ENCODE data around the gene TTLL7. TPM values are rescaled to one million over a fixed set of nuclear protein-coding genes. Genes with fewer than 3 reads are reported as not detected.

Gene TTLL7
- polyA plus RNA-seq, 3 donors, result 2.3 to 5.4 (median 3.9) TPM

GRCh38 chr1:83896299-83896698 is 102.6 kb downstream of the TTLL7 start:
- DNase-seq (ENCODE audit: low read depth in 3 of 3, low spot score in 2 of 3), result no peak

GRCh38 chr1:83889707-83890106 is 109.2 kb downstream of the TTLL7 start:
- no peak for DNase-seq (ENCODE audit: low read depth in 3 of 3, low spot score in 2 of 3)

GRCh38 chr1:83887483-83887882 is 111.4 kb downstream of the TTLL7 start:
- DNase-seq (ENCODE audit: low read depth in 3 of 3, low spot score in 2 of 3), result no peak

- no peak for DNase-seq (ENCODE audit: low read depth in 3 of 3, low spot score in 2 of 3)
Observed at GRCh38 chr1:83883979-83884378, 115.0 kb downstream of the TTLL7 start.

GRCh38 chr1:83882906-83883305 is 116.0 kb downstream of the TTLL7 start:
- DNase-seq (ENCODE audit: low read depth in 3 of 3, low spot score in 2 of 3), result no peak

GRCh38 chr1:83872515-83872914 is 126.4 kb downstream of the TTLL7 start:
- no peak for DNase-seq (ENCODE audit: low read depth in 3 of 3, low spot score in 2 of 3)

GRCh38 chr1:83864991-83865390 is 133.9 kb downstream of the TTLL7 start:
- DNase-seq (ENCODE audit: low read depth in 3 of 3, low spot score in 2 of 3), result no peak

- DNase-seq (ENCODE audit: low read depth in 3 of 3, low spot score in 2 of 3), result peak in 2 of 3 donors; percentile 52 to 53
Observed at GRCh38 chr1:83860490-83861221, 138.3 kb downstream of the TTLL7 start.

- no peak for DNase-seq (ENCODE audit: low read depth in 3 of 3, low spot score in 2 of 3)
Observed at GRCh38 chr1:83857716-83858115, 141.2 kb downstream of the TTLL7 start.

GRCh38 chr1:83857103-83857502 is 141.8 kb downstream of the TTLL7 start:
- peak in 2 of 3 donors; percentile 13 to 36 for DNase-seq (ENCODE audit: low read depth in 3 of 3, low spot score in 2 of 3)

- DNase-seq (ENCODE audit: low read depth in 3 of 3, low spot score in 2 of 3), result no peak
Observed at GRCh38 chr1:83856381-83856780, 142.6 kb downstream of the TTLL7 start.

- DNase-seq (ENCODE audit: low read depth in 3 of 3, low spot score in 2 of 3), result no peak
Observed at GRCh38 chr1:83854456-83854855, 144.5 kb downstream of the TTLL7 start.

GRCh38 chr1:83850834-83851233 is 148.1 kb downstream of the TTLL7 start:
- no peak for DNase-seq (ENCODE audit: low read depth in 3 of 3, low spot score in 2 of 3)

- no peak for DNase-seq (ENCODE audit: low read depth in 3 of 3, low spot score in 2 of 3)
Observed at GRCh38 chr1:83849191-83850061, 149.5 kb downstream of the TTLL7 start.

- DNase-seq (ENCODE audit: low read depth in 3 of 3, low spot score in 2 of 3), result no peak
Observed at GRCh38 chr1:83846138-83846537, 152.8 kb downstream of the TTLL7 start.

- DNase-seq (ENCODE audit: low read depth in 3 of 3, low spot score in 2 of 3), result no peak
Observed at GRCh38 chr1:83845437-83846071, 153.4 kb downstream of the TTLL7 start.

GRCh38 chr1:83844546-83844945 is 154.4 kb downstream of the TTLL7 start:
- DNase-seq (ENCODE audit: low read depth in 3 of 3, low spot score in 2 of 3), result no peak

- no peak for DNase-seq (ENCODE audit: low read depth in 3 of 3, low spot score in 2 of 3)
Observed at GRCh38 chr1:83839566-83840173, 159.3 kb downstream of the TTLL7 start.

- no peak for DNase-seq (ENCODE audit: low read depth in 3 of 3, low spot score in 2 of 3)
Observed at GRCh38 chr1:83838573-83838972, 160.4 kb downstream of the TTLL7 start.

- no peak for DNase-seq (ENCODE audit: low read depth in 3 of 3, low spot score in 2 of 3)
Observed at GRCh38 chr1:83836543-83836942, 162.4 kb downstream of the TTLL7 start.
